GM19238 (cell line): ENCODE results near the gene PIAS4.
A peak's percentile ranks its signal among the peaks of the same experiment; 100 is the strongest.
"Not testable (repeated sequence)": the region's sequence is repeated elsewhere in the genome, so short reads cannot be mapped to it uniquely, and the experiment has no call there.

Experiments
- DNase-seq: peaks from one replicate; pipeline ENCODE4 v3.0.0; 2011; ENCODE audit warnings: low spot score; ENCODE audit not compliant: insufficient read length

The PIAS4 gene, protein sequence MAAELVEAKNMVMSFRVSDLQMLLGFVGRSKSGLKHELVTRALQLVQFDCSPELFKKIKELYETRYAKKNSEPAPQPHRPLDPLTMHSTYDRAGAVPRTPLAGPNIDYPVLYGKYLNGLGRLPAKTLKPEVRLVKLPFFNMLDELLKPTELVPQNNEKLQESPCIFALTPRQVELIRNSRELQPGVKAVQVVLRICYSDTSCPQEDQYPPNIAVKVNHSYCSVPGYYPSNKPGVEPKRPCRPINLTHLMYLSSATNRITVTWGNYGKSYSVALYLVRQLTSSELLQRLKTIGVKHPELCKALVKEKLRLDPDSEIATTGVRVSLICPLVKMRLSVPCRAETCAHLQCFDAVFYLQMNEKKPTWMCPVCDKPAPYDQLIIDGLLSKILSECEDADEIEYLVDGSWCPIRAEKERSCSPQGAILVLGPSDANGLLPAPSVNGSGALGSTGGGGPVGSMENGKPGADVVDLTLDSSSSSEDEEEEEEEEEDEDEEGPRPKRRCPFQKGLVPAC

DNA sequence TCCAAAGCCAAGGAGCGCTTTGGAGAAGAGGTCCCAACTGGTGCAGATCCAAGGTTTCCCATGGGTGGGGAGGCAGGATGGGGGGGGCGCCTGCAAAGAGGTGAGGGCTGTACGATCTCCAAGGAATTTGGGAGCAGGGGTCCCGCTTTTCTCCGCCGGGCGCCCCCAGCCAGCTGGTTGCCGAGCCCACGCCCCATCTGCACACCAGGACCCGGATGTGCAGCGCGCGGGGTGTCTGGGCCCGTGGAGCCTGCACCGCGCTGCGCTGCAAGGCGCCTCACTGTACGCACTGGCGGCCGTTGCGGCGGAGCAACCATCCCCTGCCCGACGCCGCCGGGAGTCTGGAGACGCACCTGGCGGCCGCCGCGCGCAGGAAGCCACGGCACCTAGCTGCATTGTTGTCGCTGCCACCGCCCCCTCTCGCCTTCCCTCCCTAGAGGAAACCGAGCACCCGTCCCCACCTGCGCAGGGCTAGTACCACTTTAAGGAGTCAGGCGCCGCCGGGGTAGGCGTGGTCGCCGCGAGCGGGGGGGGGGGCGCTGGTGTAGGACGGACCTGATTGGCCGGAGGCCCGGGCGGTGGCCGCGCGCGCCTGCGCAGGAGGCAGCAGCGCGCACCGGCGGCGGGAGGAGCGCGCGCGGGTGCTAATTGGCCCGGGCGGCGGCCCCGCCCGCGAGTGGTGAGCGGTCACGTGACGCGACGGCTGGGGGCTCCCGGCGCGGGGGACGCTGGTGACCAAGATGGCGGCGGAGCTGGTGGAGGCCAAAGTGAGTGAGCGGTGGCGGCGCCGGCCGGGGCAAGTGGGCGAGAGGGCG lies at the start of gene PIAS4:
TSS of gene PIAS4 (plus strand) at position 716 of the 815 bp plus-strand sequence. CDS start at position 741, 25 bp downstream.
- peak; percentile 100 for DNase-seq

DNA sequence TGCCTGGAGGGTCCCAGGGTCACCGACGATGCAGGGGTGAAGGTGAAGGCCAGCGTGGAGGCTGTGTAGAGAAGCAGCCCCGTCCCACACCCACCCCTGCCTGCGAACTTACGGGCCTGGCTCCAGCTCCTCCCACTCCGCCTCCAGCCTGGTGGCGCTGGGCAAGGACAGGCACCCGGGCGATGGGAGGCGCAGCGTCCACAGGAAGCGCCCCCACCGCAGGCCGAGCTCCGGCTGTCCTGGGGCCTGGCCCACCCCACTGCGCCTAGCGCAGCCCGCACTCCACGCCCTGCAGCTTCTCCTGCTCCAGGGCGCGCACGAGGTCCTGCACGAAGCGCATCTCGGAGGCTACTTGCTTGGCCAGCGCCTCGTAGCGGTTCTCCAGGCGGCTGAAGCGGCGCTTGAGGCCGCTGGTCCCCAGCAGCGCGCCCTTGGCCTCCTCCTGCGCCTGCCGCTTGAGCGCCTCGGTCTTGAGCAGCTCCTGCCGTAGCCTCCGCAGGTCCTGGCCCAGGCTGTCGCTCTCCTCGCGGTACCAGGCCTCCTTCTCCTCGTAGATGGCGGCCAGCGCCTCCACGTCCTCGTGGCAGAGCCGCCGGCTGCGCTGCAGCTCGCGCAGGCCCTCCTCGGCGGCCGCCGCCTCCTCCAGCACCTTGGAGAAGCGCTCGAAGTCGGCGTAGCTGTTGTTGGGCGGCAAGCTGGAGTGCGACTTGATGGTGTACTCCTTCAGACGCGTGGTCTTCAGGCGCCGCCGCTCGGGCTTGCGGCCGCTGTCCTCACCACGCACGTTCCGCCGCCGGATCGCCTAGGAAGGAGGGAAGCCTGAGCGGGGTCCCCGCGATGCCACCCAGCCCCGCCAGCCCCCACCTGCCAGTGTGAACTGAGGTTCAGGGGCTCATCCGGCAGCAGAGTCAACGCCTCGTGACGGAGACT lies 48.4 kb upstream of the PIAS4 start:
- no peak for DNase-seq

DNA sequence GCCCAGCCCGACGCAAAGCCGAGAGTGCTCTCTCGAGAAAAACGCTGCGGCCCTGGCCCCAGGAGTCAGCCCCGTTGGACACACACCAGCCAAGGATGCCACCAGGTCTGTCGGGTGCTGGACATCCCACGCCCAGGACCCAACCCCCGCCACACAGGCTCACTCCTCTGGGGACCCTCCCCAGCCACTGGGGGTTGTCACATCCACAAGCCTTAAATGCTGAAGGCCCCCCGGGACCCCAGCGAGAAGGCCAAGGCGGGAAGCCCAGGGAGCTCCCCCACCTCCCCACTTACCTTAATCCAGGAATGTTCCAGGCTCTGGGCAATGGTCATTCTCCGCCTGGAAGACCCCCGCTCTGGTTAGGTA lies 47.8 kb upstream of the PIAS4 start:
- no peak for DNase-seq

DNA sequence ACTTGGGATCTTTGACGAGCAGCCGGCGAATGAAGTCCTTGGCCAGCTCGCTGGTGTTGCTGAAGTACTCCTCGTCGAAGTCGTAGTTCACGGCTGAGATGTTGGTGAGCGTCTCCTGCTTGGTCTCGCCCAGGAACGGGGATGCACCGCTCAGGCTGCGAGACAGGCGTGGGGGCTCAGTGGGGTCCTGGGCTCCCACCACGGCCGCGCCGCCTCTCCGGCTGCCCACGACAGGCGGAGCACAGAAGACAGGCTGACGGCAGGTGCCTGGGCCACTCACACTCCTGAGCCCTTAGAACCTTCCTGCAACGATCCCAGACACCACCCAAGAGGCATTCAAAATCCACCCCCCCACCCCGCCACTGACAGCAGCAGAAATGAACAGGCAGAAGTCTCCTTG lies 46.5 kb upstream of the PIAS4 start:
- no peak for DNase-seq

DNA sequence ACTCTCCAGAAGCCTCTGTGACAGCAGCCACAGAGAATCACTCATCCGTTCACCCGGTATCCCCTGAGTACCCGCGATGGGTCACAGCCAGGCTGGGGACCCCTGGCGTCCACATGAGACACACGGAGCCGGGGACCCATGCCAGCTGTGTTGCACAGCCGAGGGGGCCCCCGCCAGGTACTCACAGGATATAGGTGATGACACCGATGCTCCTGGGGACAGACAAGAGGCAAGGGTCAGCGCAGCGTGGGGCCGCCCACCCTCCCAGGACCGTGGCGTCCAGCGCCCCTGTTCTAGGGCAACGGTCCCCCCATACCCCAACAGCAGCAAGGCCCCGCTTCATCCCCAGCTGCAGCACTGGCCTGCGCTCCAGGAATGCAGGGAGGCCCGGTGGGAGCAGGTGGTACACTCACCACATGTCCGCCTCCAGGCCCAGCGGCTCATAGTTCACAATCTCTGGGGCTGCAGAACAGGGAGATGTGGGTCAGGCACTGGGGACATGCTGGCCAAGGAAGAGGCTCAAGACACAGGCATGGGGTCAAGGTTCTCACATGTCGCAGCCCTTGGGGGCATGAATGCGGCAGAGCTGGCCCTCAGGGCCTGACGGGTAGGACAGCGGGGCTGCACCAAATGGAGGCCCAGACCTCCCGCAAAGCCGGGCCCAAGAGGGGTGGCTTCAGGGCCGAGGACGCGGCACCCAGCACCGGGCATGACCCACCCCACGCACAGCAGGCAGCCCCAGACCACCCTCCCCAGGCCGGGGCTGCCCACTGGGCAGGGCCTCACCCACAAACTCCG lies 43.9 kb upstream of the PIAS4 start:
- no peak for DNase-seq

DNA sequence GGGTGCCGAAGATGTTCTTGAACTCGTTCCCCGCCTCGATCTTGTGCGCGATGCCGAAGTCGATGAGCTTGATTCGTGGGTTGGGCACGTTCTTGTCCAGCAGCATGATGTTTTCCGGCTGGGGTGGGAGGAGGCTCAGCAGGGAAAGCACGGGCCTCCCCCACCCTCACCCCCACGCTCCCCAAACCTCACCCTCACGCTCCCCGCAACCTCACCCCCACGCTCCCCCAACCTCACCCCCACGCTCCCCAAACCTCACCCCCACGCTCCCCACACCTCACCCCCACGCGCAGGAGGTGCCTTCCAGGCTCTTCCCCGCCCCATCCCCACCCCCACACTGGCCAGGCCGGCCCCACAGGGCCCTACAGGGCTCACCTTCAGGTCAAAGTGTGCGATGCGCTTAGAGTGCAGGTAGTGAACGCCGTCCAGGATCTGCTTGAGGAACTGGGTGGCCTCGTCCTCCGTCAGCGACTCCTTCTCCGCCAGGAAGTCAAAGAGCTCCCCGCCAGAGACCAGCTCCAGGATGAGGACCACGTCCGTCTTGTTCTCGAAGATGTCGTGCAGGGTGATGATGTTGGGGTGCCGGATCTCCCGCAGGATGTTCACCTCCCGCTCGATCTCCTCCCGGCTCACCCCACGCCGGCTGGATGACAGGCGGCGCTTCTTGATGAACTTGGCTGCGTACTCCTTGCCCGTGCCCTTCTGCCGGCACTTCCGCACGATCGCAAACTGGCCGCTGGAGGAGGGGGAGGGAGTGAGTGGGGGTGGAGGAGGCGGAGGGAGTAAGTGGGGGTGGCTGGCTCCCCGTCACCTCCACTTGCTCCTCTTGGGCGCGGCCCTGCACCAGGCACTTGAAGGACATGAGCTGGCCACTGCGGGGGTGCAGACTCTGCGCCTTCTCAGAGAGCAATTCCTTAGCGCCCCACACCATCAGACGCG lies 43.0 kb upstream of the PIAS4 start:
- DNase-seq: no peak

DNA sequence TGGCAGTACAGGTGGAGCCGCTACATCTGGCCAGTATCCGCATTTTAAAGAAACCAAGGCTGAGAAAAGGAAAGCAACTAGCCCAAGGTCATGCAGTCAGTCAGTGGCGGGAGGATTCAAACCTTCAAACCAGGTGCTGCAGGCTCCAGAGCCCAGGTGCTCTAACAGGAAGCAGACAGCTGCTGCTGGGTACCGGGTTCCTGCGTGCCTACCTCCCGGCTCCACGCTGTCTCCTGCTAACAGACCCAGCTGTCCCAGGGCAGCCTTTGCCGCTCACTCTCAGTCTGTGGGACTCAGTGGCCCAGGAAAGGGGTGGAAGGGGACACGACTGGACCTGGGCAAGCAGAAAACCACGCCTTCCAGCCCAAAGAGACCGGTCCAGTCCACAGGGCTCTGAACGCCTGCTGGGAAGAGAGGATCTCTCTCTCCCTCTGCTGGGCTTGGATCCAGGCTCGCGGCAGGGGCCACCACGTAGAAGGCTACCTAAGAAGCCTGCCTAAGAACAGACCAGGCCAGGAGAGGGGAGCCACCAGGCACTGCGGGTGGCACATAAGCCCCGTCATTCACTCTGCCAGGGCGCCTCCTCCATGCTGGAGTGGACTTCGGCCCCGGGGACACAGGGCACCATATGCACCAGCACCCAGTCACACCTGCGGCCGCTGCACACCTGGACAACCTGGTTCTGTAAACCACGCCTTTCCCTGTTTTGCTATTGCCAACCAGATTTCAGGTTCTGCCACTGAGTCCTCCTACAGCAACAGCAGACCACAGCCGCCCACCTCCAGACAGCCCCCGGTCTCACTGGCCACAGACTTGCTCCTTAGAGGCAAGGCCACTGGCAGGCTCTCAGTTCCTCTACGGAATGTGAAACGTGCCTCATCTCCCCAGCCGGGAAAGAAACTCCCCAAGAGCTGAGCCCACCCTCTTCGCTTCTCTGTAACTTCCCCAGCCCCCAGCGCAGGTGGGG lies 41.2 kb upstream of the PIAS4 start:
- DNase-seq: no peak

DNA sequence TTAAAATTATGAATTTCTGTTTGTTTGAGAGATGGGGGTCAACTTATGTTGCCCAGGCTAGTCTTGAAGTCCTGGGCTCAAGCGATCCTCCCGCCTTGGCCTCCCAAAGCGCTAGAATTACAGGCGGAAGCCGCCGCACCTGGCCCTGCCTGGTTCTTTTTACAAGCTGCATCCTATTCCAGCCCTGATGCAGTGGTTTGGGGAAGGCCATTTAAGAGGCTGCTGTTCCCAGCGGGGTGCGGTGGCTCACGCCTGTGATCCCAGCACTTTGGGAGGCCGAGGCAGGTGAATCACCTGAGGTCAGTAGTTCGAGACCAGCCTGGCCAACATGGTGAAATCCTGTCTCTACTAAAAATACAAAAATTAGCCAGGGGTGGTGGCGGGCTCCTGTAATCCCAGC lies 39.6 kb upstream of the PIAS4 start:
- DNase-seq: not testable (repeated sequence)

DNA sequence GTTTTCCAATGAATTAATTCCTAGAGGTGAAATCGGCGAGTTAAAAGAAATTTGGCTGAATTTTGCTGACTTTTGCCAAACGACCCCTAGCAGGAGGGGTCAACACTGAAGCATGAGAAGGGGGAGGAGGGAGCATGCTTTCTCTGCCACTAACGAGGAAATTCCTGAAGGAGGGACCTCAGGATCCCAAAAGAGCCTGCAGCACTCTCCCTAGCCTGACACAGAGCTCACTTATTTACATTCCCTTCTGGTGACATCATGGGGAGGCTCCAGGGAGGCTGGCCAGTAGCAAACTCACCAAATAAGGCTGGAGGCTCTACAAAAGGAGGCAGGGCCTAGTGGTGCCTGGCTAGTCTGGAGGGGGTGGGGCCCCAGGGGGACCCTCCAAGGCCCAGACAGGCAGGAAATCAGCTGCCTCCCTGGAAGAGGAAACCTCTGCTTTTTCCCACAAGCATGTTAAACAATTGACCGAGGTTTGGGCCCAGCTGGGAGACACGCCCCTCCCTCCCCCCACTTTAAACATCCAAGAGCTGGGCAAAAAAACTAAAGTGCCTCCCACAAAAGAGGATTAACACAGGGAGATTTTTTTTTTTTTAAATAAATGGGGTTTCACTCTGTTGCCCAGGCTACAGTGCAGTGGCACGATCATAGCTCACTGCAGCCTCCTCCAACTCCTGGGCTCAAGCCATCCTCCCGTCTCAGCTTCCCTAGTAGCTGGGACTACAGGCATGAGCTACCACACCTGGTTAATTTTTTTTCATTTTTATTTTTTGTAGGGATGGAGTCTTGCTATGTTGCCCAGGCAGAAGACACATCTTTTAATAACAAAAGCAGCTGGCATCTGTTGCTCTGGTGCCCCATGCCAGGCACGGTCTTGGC lies 38.7 kb upstream of the PIAS4 start:
- no peak for DNase-seq

DNA sequence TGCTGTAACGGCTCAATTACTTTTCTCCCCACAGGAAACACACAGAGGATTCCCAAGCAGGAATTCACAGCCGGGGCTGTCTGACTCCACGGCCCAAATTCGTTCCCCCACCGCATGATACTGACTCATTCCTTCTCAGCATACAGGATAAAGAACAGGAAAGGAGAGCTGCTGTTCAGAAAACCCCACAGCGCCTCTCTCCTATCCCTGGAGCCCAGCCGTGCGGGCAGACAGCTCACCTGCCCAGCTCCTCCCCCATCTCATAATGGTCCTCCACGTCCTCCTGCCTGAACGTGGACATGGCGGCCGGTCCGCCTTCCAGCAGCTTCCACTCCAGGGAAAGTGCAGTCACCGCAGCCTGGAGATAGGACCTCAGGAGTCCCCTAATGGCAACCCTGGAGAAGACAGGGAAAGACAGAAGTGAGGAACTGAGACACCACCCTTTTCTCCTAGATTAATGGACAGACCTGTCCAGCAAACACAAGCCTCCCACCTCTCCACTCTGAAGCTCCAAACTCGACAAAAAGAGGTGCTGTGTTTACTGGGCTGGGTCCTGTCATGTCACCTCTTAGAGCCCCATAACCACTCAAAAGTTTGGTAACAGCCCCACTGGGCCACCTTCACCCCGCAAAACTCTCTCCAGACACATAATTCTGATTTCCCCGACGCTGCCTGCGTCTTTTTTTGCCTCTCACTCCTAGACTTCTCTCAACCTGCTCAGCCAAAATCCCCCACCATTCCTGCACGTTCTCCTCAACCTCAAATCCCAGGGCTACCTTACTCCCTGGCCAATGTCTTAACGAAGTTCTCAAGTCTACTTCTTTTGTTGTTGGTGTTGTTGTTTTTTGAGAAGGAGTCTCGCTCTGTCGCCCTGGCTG lies 37.9 kb upstream of the PIAS4 start:
- DNase-seq: no peak

DNA sequence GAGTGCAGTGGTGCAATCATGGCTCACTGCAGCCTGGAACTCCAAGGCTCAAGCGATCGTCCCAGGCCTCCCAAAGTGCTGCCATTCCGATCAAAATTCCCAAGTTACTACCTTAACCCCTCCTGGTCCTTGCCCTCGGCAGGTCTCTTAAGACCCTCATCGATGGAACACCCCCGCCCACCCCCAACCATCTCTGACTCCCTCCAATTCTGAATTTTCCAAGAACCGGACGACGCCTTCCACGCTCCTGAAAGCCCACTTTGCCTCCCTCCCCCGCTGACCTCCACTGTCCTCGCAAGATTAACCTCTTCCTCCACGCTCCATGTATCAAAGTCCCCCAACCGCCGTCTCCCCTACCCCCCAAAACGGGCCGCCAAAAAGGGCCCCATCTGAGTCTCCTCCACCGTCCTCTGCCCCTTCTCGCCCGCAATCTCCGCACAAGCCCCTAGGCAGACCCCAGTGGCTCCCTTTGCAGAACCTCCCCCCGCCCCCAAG lies 37.2 kb upstream of the PIAS4 start:
- DNase-seq: no peak

DNA sequence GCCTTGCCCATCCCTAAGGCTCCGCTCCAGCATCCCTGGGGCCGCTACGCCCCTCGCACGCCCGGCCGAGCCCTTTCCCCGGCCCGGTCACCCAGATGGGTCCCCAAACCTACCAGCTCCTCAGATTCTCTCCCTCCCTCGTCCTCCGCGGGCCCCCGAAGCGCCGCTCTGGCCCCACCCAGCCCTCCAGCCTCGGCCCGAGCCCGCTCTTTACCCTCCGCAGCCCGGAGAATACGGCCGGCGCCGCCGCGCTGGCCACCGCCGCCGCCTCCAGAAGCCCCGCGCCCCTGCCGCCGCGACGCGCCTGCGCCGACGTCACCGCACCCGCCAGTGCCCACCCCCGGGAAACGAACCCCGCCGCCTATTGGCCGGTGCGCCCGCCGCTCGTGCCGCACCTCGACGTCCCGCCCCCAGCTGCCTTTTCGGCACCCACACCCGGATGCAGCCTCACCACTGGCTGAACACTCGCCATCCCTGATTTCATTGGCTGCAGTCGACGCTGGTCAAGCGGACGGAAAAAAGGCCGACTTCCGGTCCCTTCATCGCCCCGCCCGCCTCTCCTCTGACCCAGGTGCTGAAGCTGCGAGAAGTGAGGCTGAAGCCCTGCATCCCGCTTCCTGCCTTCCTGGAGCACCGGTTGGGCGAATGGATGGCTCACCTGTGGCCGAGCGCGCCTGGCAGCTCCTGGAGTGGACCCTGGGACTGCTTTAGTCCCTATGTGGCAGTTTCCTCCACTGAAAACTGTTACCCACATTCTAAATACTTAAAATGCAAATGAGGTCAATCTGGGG lies 36.5 kb upstream of the PIAS4 start, which contains the start of gene DAPK3:
TSS of gene DAPK3 (minus strand) at position 292 of the 791 bp plus-strand sequence. CDS start 1,364 bp downstream, outside the sequence.
- DNase-seq: peak; percentile 98

DNA sequence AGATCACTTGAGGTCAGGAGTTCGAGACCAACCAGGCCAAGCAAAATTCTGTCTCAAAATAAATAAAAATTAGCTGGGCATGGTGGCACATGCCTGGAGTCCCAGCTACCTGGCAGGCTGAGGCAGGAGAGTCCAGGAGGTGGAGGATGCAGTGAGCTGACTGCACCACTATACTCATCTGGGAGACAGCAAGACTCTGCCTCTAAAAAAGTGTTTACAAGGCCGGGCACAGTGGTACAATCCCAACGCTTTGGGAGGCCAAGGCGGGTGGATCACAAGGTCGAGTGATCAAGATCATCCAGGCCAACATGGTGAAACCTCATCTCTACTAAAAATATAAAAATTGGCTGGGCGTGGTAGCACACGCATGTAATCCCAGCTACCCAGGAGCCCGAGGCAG lies 32.4 kb upstream of the PIAS4 start:
- DNase-seq: no peak

DNA sequence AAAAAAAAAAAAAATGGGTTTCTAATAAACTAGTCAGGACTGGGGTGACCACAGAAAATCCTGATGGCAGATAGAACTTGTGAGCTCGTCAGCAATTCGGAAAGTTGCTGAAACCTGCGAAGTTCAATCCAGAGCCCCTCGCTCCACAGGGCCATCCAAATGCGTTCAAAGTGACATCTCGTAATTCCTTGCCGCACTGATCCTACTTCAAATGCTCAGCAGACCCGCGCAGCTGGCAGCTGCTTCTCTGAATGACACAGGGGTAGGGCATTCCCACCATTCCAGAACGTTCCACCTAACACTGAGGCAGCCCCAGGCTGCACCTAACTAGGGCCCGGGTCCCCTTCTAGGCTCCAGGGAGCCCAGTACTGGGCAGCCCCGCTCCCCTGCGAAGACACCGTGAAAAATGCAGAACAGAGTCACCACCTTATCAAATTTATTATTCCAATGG lies 31.9 kb upstream of the PIAS4 start:
- no peak for DNase-seq
